Measurements from ENCODE around the gene SMC1B.

The SMC1B gene

GRCh38 chr22:45413368-45414211 is at the start of gene SMC1B, which contains the start of gene RIBC2:
TSS of gene SMC1B (minus strand) at chr22:45413599. CDS start at chr22:45413567, 32 bp downstream.
TSS of gene RIBC2 (plus strand) at chr22:45413693. CDS start at chr22:45413887, 194 bp downstream.
- no peaks in the 10 kb centered on the region for H3K36me3 Mint-ChIP-seq

GRCh38 chr22:45462034-45462655 is 48.7 kb upstream of the SMC1B start:
- no peaks in the 10 kb centered on the region for H3K4me1 Mint-ChIP-seq
- DNase-seq (ENCODE audit: low spot score in 2 of 2) (no peak), ATAC-seq (ENCODE audit: low read depth) (no peak)
- no peak overlapping the region for H3K4me3 Mint-ChIP-seq
- no peak overlapping the region for H3K27ac Mint-ChIP-seq
- no peaks in the 10 kb centered on the region for H3K36me3 Mint-ChIP-seq
- H3K9me3 Mint-ChIP-seq: peaks cover 4% of the 10 kb centered on the region
- peaks cover 15% of the 10 kb centered on the region for H3K27me3 Mint-ChIP-seq

More at GRCh38 chr22:45413368-45414211, at the start of gene SMC1B, which contains the start of gene RIBC2:
- peak in 1 of 2 donors; percentile 49 for DNase-seq (ENCODE audit: low spot score in 2 of 2)
- peak within 1 kb of the TSS; percentile 79 for H3K4me3 Mint-ChIP-seq
- peaks cover 5% of the 10 kb centered on the region for H3K27me3 Mint-ChIP-seq
- H3K4me1 Mint-ChIP-seq: peaks cover 6% of the 10 kb centered on the region
- H3K9me3 Mint-ChIP-seq: no peaks in the 10 kb centered on the region
- peak within 1 kb of the TSS; percentile 90 for H3K27ac Mint-ChIP-seq
- peak; percentile 94 for ATAC-seq (ENCODE audit: low read depth)

DNA sequence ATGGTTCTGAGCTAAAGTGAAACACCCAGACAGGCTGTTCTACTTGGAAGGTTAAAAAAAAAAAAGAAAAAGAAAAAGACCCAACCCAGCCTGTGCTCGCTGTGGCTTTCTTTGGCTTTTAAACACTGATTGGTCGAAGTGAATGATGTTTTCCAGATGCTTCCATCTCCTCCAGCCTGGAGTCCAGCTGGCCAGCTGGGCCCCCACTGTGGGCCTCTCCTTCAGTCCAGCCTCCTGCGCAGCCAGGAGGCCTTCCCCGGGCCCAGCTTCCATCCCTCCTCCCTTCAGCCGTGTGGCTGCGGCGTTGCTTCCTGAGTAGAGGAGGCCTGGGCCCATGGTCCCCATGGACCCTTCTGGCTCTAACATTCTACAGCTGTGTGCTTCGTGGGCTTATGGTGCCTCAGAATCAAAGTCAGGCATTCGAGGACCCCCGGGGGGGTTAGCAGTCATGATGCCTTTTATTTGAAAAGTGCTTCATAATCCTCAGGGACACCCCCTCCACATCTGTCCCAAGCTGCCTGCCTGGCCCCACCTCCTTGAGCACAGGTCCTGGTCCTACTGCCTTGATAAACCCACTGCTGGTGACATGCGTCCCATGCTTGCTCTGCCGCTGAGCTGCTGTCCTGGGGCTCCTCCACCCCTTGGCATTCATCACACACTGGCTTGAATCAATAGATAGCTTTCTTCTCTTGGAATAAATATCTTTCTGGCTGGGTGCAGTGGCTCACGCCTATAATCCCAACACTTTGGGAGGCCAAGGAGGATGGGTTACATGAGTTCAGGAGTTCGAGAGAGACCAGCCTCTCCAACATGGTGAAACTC is 47.1 kb upstream of the SMC1B start:
- DNase-seq (ENCODE audit: low spot score in 2 of 2): no peak

DNA sequence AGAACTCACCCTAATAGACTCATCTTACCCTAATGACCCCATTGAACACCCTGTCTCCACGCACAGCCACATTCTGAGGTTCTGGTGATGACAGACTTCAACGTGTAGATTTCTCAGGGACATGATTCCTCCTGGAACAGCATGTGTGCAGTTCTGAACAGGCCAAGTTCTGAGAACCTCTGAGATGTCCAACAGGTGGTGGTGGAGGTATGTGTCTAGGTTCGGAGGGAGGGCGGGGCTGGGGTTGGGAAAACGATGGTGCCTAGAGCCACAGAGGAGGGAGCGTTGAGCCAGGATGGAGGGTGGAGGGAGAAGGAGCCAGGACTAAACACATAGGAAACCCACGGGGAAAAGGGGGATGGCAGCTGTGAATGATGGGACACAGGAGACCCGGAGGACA is 45.8 kb upstream of the SMC1B start:
- Mint-ChIP-seq H3K9me3 (no peaks in the 10 kb centered on the region), H3K4me3 (no peak overlapping the region), H3K27me3 (peaks cover 12% of the 10 kb centered on the region), H3K36me3 (no peaks in the 10 kb centered on the region), H3K27ac (no peak overlapping the region), H3K4me1 (no peaks in the 10 kb centered on the region)
- ATAC-seq (ENCODE audit: low read depth) (no peak), DNase-seq (ENCODE audit: low spot score in 2 of 2) (no peak)

More for the DNA sequence above, 47.1 kb upstream of the SMC1B start:
- H3K9me3 Mint-ChIP-seq: no peaks in the 10 kb centered on the region
- no peaks in the 10 kb centered on the region for H3K36me3 Mint-ChIP-seq
- ATAC-seq (ENCODE audit: low read depth): no peak
- no peak overlapping the region for H3K27ac Mint-ChIP-seq
- H3K4me3 Mint-ChIP-seq: no peak overlapping the region
- peaks cover 15% of the 10 kb centered on the region for H3K27me3 Mint-ChIP-seq
- no peaks in the 10 kb centered on the region for H3K4me1 Mint-ChIP-seq

GRCh38 chr22:45458532-45458931 is 45.1 kb upstream of the SMC1B start:
- ATAC-seq (ENCODE audit: low read depth) (no peak), DNase-seq (ENCODE audit: low spot score in 2 of 2) (no peak)
- Mint-ChIP-seq H3K36me3 (no peaks in the 10 kb centered on the region), H3K9me3 (no peaks in the 10 kb centered on the region), H3K4me3 (no peak overlapping the region), H3K27me3 (peaks cover 12% of the 10 kb centered on the region), H3K27ac (no peak overlapping the region), H3K4me1 (no peaks in the 10 kb centered on the region)

DNA sequence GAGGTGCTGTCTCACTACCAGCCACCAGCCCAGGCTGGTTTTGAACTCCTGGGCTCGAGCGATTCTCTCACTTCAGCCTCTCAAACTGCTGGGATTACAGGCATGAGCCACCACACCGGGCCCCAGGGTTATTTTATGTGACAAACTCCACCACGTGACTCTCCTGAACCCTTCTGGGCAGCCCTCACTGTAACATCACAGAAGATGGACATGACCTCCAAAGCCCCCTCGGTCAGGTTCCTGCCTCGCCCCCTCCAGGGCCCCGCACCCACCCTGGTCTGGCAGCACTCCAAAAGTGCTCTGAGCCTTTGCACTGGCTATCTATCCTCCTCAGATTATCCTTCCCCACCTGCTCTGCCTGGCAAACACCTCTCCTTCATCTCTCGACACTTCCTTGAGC is 43.4 kb upstream of the SMC1B start:
- no peak overlapping the region for H3K27ac Mint-ChIP-seq
- peaks cover 13% of the 10 kb centered on the region for H3K27me3 Mint-ChIP-seq
- H3K4me3 Mint-ChIP-seq: no peak overlapping the region
- ATAC-seq (ENCODE audit: low read depth): no peak
- H3K9me3 Mint-ChIP-seq: no peaks in the 10 kb centered on the region
- no peak for DNase-seq (ENCODE audit: low spot score in 2 of 2)
- no peaks in the 10 kb centered on the region for H3K36me3 Mint-ChIP-seq
- H3K4me1 Mint-ChIP-seq: no peaks in the 10 kb centered on the region

DNA sequence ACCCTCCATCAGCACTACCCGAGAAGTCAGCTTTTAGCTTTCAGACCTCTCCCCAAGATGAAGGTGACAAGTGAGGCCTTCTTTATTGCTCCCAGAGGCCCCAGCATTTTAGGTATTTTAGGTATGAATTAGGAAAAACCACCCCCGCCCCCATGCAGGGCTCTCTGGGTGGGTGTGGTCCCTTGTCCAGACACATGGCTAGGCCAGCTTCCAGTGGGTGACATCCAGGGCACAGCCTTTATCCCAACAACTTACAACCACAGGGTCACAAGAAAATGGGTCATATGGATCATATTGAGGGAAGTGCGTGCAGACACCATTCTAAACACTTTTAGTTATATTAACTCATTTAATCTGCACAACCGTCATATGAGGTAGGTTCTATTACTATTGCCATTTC is 42.2 kb upstream of the SMC1B start:
- DNase-seq (ENCODE audit: low spot score in 2 of 2) (no peak), ATAC-seq (ENCODE audit: low read depth) (no peak)
- H3K36me3 Mint-ChIP-seq: no peaks in the 10 kb centered on the region
- no peak overlapping the region for H3K27ac Mint-ChIP-seq
- H3K27me3 Mint-ChIP-seq: peaks cover 12% of the 10 kb centered on the region
- H3K4me1 Mint-ChIP-seq: no peaks in the 10 kb centered on the region
- no peaks in the 10 kb centered on the region for H3K9me3 Mint-ChIP-seq
- H3K4me3 Mint-ChIP-seq: no peak overlapping the region

- H3K36me3 Mint-ChIP-seq: no peaks in the 10 kb centered on the region
- no peak overlapping the region for H3K4me3 Mint-ChIP-seq
- H3K9me3 Mint-ChIP-seq: no peaks in the 10 kb centered on the region
- ATAC-seq (ENCODE audit: low read depth) (no peak), DNase-seq (ENCODE audit: low spot score in 2 of 2) (no peak)
- H3K27ac Mint-ChIP-seq: no peak overlapping the region
- H3K27me3 Mint-ChIP-seq: peaks cover 12% of the 10 kb centered on the region
- H3K4me1 Mint-ChIP-seq: no peaks in the 10 kb centered on the region
Observed at GRCh38 chr22:45455212-45455611, 41.8 kb upstream of the SMC1B start.

DNA sequence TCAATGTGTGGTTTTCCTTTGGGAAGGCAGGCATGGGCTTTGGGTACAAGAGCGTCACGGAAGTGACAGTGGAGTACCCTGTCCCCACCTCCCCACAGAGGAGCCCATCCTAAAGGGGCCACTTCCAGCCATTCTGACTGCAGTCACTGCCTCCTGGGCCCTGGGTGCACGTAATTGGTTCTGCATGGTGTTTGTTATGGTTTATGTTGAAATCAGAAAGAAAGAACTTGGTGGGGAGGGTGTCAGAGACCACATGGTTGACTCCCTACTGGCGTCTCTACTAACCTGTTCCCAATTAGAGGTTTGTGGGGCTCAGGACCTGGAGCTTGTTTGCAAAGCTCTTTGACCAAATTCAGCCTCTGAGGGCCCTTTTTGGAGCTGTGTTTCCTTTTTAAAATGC is 40.9 kb upstream of the SMC1B start:
- H3K9me3 Mint-ChIP-seq: no peaks in the 10 kb centered on the region
- H3K4me1 Mint-ChIP-seq: no peaks in the 10 kb centered on the region
- H3K4me3 Mint-ChIP-seq: no peak overlapping the region
- no peak for ATAC-seq (ENCODE audit: low read depth)
- peaks cover 9% of the 10 kb centered on the region for H3K27me3 Mint-ChIP-seq
- DNase-seq (ENCODE audit: low spot score in 2 of 2): no peak
- H3K27ac Mint-ChIP-seq: no peak overlapping the region
- H3K36me3 Mint-ChIP-seq: no peaks in the 10 kb centered on the region

DNA sequence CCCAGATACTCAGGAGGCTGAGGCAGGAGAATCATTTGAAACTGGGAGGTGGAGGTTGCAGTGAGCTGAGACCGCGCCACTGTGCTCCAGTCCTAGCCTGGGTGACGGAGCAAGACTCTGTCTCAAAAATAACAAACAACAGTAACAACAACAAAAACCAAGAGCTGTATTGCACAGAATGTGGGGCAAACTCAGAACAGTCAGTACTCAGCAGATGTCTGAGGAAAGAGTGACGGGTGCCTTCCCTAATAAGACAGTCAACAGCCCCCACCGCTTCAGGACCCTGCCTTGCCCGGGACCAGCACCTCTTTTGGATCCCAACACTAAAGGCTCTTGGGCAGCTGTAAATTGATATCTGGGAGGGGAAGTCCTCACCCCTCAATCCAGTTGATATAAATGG is 40.4 kb upstream of the SMC1B start:
- Mint-ChIP-seq H3K36me3 (no peaks in the 10 kb centered on the region), H3K9me3 (no peaks in the 10 kb centered on the region), H3K4me1 (no peaks in the 10 kb centered on the region), H3K27me3 (peaks cover 7% of the 10 kb centered on the region), H3K4me3 (no peak overlapping the region), H3K27ac (no peak overlapping the region)
- no peak for DNase-seq (ENCODE audit: low spot score in 2 of 2)
- no peak for ATAC-seq (ENCODE audit: low read depth)

- H3K27ac Mint-ChIP-seq: no peak overlapping the region
- peaks cover 7% of the 10 kb centered on the region for H3K27me3 Mint-ChIP-seq
- no peaks in the 10 kb centered on the region for H3K9me3 Mint-ChIP-seq
- no peaks in the 10 kb centered on the region for H3K4me1 Mint-ChIP-seq
- no peak for ATAC-seq (ENCODE audit: low read depth)
- H3K4me3 Mint-ChIP-seq: no peak overlapping the region
- H3K36me3 Mint-ChIP-seq: no peaks in the 10 kb centered on the region
- no peak for DNase-seq (ENCODE audit: low spot score in 2 of 2)
Observed at GRCh38 chr22:45452565-45453379, 39.4 kb upstream of the SMC1B start.

GRCh38 chr22:45451972-45452371 is 38.6 kb upstream of the SMC1B start:
- Mint-ChIP-seq H3K36me3 (no peaks in the 10 kb centered on the region), H3K27ac (no peak overlapping the region), H3K27me3 (peaks cover 3% of the 10 kb centered on the region), H3K4me1 (no peaks in the 10 kb centered on the region), H3K4me3 (no peak overlapping the region), H3K9me3 (no peaks in the 10 kb centered on the region)
- DNase-seq (ENCODE audit: low spot score in 2 of 2) (no peak), ATAC-seq (ENCODE audit: low read depth) (no peak)

DNA sequence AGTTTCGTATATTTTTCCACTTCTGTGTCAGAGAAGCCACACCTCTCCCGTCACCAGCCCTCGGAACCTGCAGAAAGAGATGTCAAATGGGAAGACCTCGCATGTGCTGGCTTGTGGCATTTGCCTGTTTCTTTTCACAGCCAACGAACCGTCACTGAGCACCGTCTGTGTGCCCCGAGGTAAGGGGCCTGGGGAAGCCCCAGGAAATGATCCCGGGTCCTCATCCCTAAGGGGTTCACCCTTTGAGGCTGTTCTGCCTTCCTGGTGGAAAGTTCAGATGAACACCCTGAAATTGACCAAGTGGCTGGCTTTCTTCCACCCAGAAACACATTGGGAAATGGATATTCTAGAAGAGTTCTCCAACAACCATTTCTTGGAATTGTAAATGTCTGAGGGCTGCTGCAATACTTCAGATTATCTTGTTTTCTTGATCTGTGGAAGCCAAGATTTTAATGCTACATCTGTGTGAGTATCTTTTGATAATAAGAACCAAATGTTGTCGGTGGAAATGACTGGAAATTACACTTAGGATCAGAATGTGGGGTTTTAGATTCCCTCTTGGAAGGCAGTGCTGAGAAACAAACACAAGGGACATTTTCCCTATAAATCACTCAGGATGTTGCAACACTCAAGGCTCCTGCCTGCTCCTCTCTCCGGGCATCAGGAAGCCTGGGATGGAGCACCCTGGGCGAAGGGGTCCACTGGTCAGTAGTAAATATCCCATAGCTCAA is 37.7 kb upstream of the SMC1B start:
- H3K4me1 Mint-ChIP-seq: no peaks in the 10 kb centered on the region
- H3K4me3 Mint-ChIP-seq: no peak overlapping the region
- DNase-seq (ENCODE audit: low spot score in 2 of 2): no peak

More for the DNA sequence above, 37.7 kb upstream of the SMC1B start:
- Mint-ChIP-seq H3K27me3 (peaks cover 4% of the 10 kb centered on the region), H3K27ac (no peak overlapping the region), H3K36me3 (no peaks in the 10 kb centered on the region), H3K9me3 (no peaks in the 10 kb centered on the region)
- ATAC-seq (ENCODE audit: low read depth): no peak

All from memory B cell (primary cell).